Measurements from ENCODE around the gene CNBD2. TPM values are rescaled to one million over a fixed set of nuclear protein-coding genes. Genes with fewer than 3 reads are reported as not detected.
"Not testable (repeated sequence)": the region's sequence is repeated elsewhere in the genome, so short reads cannot be mapped to it uniquely, and the experiment has no call there.

The CNBD2 gene
- total RNA-seq, 4 donors from 2014 or later: 0.90 to 13.2 (median 12.9) TPM; not detected in 1

GRCh38 chr20:36051318-36052116 is 83.1 kb downstream of the CNBD2 start:
- H3K27ac ChIP-seq: peak overlapping the region; percentile 95 to 100 (median 97)
- H3K27me3 ChIP-seq: no peaks in the 10 kb centered on the region
- H3K4me1 ChIP-seq: peaks cover 0 to 25% (median 6%) of the 10 kb centered on the region in 4 donors
- peaks cover 0 to 7% (median 0%) of the 10 kb centered on the region in 3 donors for H3K36me3 ChIP-seq
- DNase-seq (ENCODE audit: low spot score in 2 of 2): no peak
- H3K9me3 ChIP-seq: no peaks in the 10 kb centered on the region
- TF ChIP-seq POLR2A (IDR thresholded peaks at IDR 0.05) (no peak), EP300 (IDR thresholded peaks at IDR 0.05) (no peak), CTCF (IDR thresholded peaks at IDR 0.05) (no peak)
- peak overlapping the region; percentile 94 to 100 (median 98) for H3K4me3 ChIP-seq
- WGBS, 2 donors: 77 to 83% methylated on average over 13 of the region's 13 CpGs

- no peak for TF ChIP-seq POLR2A (IDR thresholded peaks at IDR 0.05)
- TF ChIP-seq CTCF (IDR thresholded peaks at IDR 0.05): no peak
- TF ChIP-seq EP300 (IDR thresholded peaks at IDR 0.05): no peak
- no peak overlapping the region for H3K27ac ChIP-seq
- peaks cover 0 to 19% (median 3%) of the 10 kb centered on the region in 4 donors for H3K4me1 ChIP-seq
- no peaks in the 10 kb centered on the region for H3K9me3 ChIP-seq
- no peaks in the 10 kb centered on the region for H3K27me3 ChIP-seq
- H3K36me3 ChIP-seq: peaks cover 0 to under 1% (median 0%) of the 10 kb centered on the region in 3 donors
- 83 to 90% methylated on average over 6 of the region's 6 CpGs for WGBS, 2 donors
- H3K4me3 ChIP-seq: no peak overlapping the region
- DNase-seq (ENCODE audit: low spot score in 2 of 2): no peak
Observed at GRCh38 chr20:36052117-36052513, 83.7 kb downstream of the CNBD2 start.

- not testable (repeated sequence) for H3K36me3 ChIP-seq; H3K9me3 ChIP-seq; H3K27me3 ChIP-seq; DNase-seq (ENCODE audit: low spot score in 2 of 2); H3K4me1 ChIP-seq; H3K4me3 ChIP-seq; H3K27ac ChIP-seq
- WGBS, 2 donors: 85 to 86% methylated on average over 9 of the region's 9 CpGs
Observed at GRCh38 chr20:36053863-36054518, 85.6 kb downstream of the CNBD2 start.

GRCh38 chr20:36055145-36055544 is 86.8 kb downstream of the CNBD2 start:
- 58 to 60% methylated on average over 4 of the region's 4 CpGs for WGBS, 2 donors
- Histone ChIP-seq H3K36me3 (no peaks in the 10 kb centered on the region), H3K4me3 (no peak overlapping the region), H3K4me1 (peaks cover 0 to 8% (median 3%) of the 10 kb centered on the region in 4 donors), H3K9me3 (no peaks in the 10 kb centered on the region), H3K27ac (no peak overlapping the region), H3K27me3 (no peaks in the 10 kb centered on the region)
- DNase-seq (ENCODE audit: low spot score in 2 of 2): no peak
- no peak for TF ChIP-seq CTCF (IDR thresholded peaks at IDR 0.05)
- no peak for TF ChIP-seq EP300 (IDR thresholded peaks at IDR 0.05)
- TF ChIP-seq POLR2A (IDR thresholded peaks at IDR 0.05): no peak

- Histone ChIP-seq H3K4me1 (peaks cover 0 to 16% (median 10%) of the 10 kb centered on the region in 4 donors), H3K36me3 (no peaks in the 10 kb centered on the region), H3K27me3 (no peaks in the 10 kb centered on the region), H3K27ac (no peak overlapping the region), H3K9me3 (peaks cover 0 to 6% (median 0%) of the 10 kb centered on the region in 4 donors), H3K4me3 (no peak overlapping the region)
- no peak for DNase-seq (ENCODE audit: low spot score in 2 of 2)
- 93 to 100% methylated on average over 1 of the region's 1 CpG for WGBS, 2 donors
- no peak for TF ChIP-seq CTCF (IDR thresholded peaks at IDR 0.05)
- no peak for TF ChIP-seq EP300 (IDR thresholded peaks at IDR 0.05)
- TF ChIP-seq POLR2A (IDR thresholded peaks at IDR 0.05): no peak
Observed at GRCh38 chr20:36060676-36061075, 92.3 kb downstream of the CNBD2 start.
